ENCODE results near the gene INTS11. TPM values are rescaled to one million over a fixed set of nuclear protein-coding genes. Genes with fewer than 3 reads are reported as not detected.

Gene INTS11
- total and polyA plus RNA-seq, 2 of the 8 experiments (the other 6 are each of a cell fraction or from before 2014, with no cell fraction given), result 113 to 243 TPM

DNA sequence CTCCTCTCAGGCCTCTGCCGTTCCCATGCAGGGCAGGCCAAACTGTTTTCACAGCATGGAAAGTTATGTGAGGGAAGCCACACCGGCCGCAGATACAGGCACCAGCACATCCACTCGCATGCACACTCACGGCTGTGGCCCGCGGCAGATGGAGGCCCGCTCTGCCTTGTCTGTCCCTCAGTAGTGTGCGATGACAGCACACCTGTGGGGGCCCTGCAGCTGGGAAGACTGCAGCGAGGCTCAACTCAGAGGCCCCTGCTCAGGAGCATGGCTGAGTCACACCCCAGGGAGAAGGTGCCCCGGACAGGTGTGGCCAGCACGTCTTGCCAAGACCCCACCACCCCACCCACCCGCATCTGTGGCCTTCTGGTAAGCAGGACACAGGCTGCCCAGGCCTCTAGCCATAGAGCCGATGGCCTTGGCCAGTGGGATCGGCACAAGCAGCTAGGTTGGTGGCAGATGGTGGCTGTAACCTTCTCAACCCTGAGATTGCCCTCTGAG, 49.5 kb downstream of the INTS11 start:
- Histone ChIP-seq H3K18ac (ENCODE audit: extremely low read depth, low read length) (no peak overlapping the region), H3K14ac (ENCODE audit: insufficient read length) (no peak overlapping the region), H3K4me3 (ENCODE audit: extremely low read depth in 1 of 4, insufficient read depth in 2 of 4, low read depth in 3 of 4, low read length in 4 of 4) (no peak overlapping the region), H3K23ac (ENCODE audit: insufficient read length) (no peak overlapping the region), H2BK20ac (ENCODE audit: low read length) (no peak overlapping the region), H3K27me3 (replicated peaks in 1 of 4; ENCODE audit: control insufficient read depth in 3 of 4, extremely low read depth in 1 of 4, insufficient read depth in 3 of 4, low read length in 3 of 4) (no peaks in the 10 kb centered on the region; a peak in 1 of 7 replicates), H2AK5ac (ENCODE audit: low read depth, low read length) (no peak overlapping the region), H2BK5ac (ENCODE audit: low read depth, low read length) (no peak overlapping the region), H3K4me1 (replicated peaks in 1 of 4; ENCODE audit: control insufficient read depth in 3 of 4, insufficient read depth in 4 of 4, low read length in 3 of 4) (peaks cover 0 to 17% (median 8%) of the 10 kb centered on the region in 4 experiments; a peak in 5 of 7 replicates), H3K27ac (ENCODE audit: low read depth, low read length) (no peak overlapping the region), H3K4ac (replicated peaks; ENCODE audit: insufficient read length, low read depth, low read length) (peak overlapping the region; percentile 75), H3K4me2 (ENCODE audit: insufficient read depth in 1 of 2, low read depth in 2 of 2, low read length in 2 of 2) (peak overlapping the region; percentile 81 to 83; a peak in 2 of 4 replicates), H4K91ac (replicated peaks; ENCODE audit: insufficient read length, low read length) (peak overlapping the region; percentile 22), H3K56ac (replicated peaks; ENCODE audit: insufficient read length, low read depth, low read length) (no peak overlapping the region), H3K9me3 (ENCODE audit: insufficient read depth in 2 of 2, low read depth in 1 of 2, low read length in 1 of 2) (no peaks in the 10 kb centered on the region), H3K79me2 (ENCODE audit: control insufficient read depth in 1 of 2, insufficient read depth in 2 of 2, low read length in 2 of 2) (peaks cover 12 to 35% of the 10 kb centered on the region in 2 experiments; a peak in 3 of 4 replicates), H2BK120ac (replicated peaks; ENCODE audit: low read depth, low read length) (no peak overlapping the region), H2BK15ac (ENCODE audit: low read length) (0 out of 2 replicates have a peak overlapping the region, but pooled peaks have one; percentile 7), H3K79me1 (ENCODE audit: low read depth, low read length) (peaks cover 19% of the 10 kb centered on the region), H4K5ac (ENCODE audit: insufficient read length, low read depth, low read length) (no peak overlapping the region), H3K9ac (replicated peaks in 1 of 4; ENCODE audit: extremely low read depth in 1 of 4, low read depth in 3 of 4, low read length in 3 of 4) (no peak overlapping the region), H4K20me1 (replicated peaks in 1 of 2; ENCODE audit: control insufficient read depth in 1 of 2, insufficient read depth in 2 of 2, low read length in 2 of 2) (peaks cover 19 to 20% of the 10 kb centered on the region in 2 experiments), H2BK12ac (ENCODE audit: low read depth, low read length) (peak overlapping the region; percentile 18; the same call in 1 of the 2 replicates), H3K36me3 (ENCODE audit: control insufficient read depth in 2 of 4, insufficient read depth in 4 of 4, low read length in 3 of 4) (no peaks in the 10 kb centered on the region), H3K23me2 (ENCODE audit: low read depth, low read length) (peaks cover 12% of the 10 kb centered on the region; the same call in 1 of the 2 replicates), H2AFZ (ENCODE audit: low read length) (no peak overlapping the region), H4K8ac (ENCODE audit: extremely low read depth, insufficient read depth, low read length) (0 out of 2 replicates have a peak overlapping the region, but pooled peaks have one; percentile 5)
- FAIRE-seq, result no peak
- 92% methylated on average over 13 of the region's 15 CpGs; no CpG with 5 or more reads in 1 of the 2 experiments for WGBS, 2 experiments (ENCODE audit: extremely low coverage in 1 of 2, insufficient coverage in 1 of 2, insufficient read length in 1 of 2, insufficient replicate concordance in 2 of 2, low coverage in 1 of 2, low lambda C conversion rate in 2 of 2, missing lambda C conversion rate in 1 of 2)
- CTCF ChIA-PET (ENCODE audit: partially characterized antibody), result interaction anchor here (0.9 to 1.7 kb wide), 2 partner anchors 10 to 11 kb away, joined by 4 to 6 read pairs; no protein-coding TSS in a partner anchor
- POLR2A ChIA-PET (ENCODE audit: partially characterized antibody), result interaction anchor here (1.8 to 3.0 kb wide), 2 partner anchors 11 to 15 kb away, joined by 5 to 12 read pairs; no protein-coding TSS in a partner anchor
- no peak for DNase-seq (ENCODE audit: low read depth in 1 of 2, low spot score in 2 of 2)
- TF ChIP-seq, protein P1, sequence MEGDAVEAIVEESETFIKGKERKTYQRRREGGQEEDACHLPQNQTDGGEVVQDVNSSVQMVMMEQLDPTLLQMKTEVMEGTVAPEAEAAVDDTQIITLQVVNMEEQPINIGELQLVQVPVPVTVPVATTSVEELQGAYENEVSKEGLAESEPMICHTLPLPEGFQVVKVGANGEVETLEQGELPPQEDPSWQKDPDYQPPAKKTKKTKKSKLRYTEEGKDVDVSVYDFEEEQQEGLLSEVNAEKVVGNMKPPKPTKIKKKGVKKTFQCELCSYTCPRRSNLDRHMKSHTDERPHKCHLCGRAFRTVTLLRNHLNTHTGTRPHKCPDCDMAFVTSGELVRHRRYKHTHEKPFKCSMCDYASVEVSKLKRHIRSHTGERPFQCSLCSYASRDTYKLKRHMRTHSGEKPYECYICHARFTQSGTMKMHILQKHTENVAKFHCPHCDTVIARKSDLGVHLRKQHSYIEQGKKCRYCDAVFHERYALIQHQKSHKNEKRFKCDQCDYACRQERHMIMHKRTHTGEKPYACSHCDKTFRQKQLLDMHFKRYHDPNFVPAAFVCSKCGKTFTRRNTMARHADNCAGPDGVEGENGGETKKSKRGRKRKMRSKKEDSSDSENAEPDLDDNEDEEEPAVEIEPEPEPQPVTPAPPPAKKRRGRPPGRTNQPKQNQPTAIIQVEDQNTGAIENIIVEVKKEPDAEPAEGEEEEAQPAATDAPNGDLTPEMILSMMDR (IDR thresholded peaks at IDR 0.05; ENCODE audit: control extremely low read depth in 1 of 3, insufficient read depth in 1 of 3, low read depth in 1 of 3, low read length in 3 of 3), result no peak
- TF ChIP-seq TBP (IDR thresholded peaks at IDR 0.05; ENCODE audit: low read depth, low read length) (no peak), ASH2L (IDR thresholded peaks at IDR 0.05; ENCODE audit: low read length) (no peak), RBBP5 (IDR thresholded peaks at IDR 0.05; ENCODE audit: borderline replicate concordance, low read depth, low read length) (no peak), KDM4A (IDR thresholded peaks at IDR 0.05; ENCODE audit: low read depth, low read length, severe bottlenecking) (no peak), MAFK (IDR thresholded peaks at IDR 0.05; ENCODE audit: low read depth, low read length) (no peak), POLR2A (IDR thresholded peaks at IDR 0.05; ENCODE audit: control extremely low read depth in 1 of 2, low read depth in 2 of 2, low read length in 2 of 2) (no peak), JUND (IDR thresholded peaks at IDR 0.05; ENCODE audit: low read length) (no peak), SIX5 (IDR thresholded peaks at IDR 0.05; ENCODE audit: low read depth, low read length) (no peak)

Data from H1 (cell line).